PFSK-1 (cell line): ENCODE results near the gene CDX4.

Source experiments
- FOXP2 ChIP-seq: optimal IDR thresholded peaks from 2 replicates; pipeline ENCODE3; 2011; ENCODE audit warnings: borderline replicate concordance, control low read depth, inconsistent platforms; ENCODE audit not compliant: insufficient read depth; ENCODE audit errors: extremely low read length, extremely low read depth
- POLR2AphosphoS5 ChIP-seq: IDR thresholded peaks from 2 replicates; pipeline ENCODE4 v1.6.1; 2012; ENCODE audit warnings: low read depth, mild to moderate bottlenecking, control low read depth, low read length, moderate library complexity
- SIN3A ChIP-seq: IDR thresholded peaks from 2 replicates; pipeline ENCODE4 v1.6.1; 2012; ENCODE audit warnings: mild to moderate bottlenecking, low read length, moderate library complexity, borderline replicate concordance; ENCODE audit not compliant: insufficient read depth
- TAF1 ChIP-seq: IDR thresholded peaks from 2 replicates; pipeline ENCODE4 v1.6.1; 2012; ENCODE audit warnings: low read length, control low read depth, borderline replicate concordance; ENCODE audit not compliant: insufficient read depth
- TF ChIP-seq, protein P1 (sequence below), 2 experiments: IDR thresholded peaks; 2 replicates each; pipeline versions ENCODE4 v1.6.1 to v1.8.0; 2011 to 2012; ENCODE audit warnings: low read depth in 2 of 2, low read length in 2 of 2, control low read depth in 1 of 2, inconsistent platforms in 1 of 2, mild to moderate bottlenecking in 1 of 2, moderate library complexity in 1 of 2; ENCODE audit not compliant: insufficient read depth in 1 of 2

Gene CDX4

DNA sequence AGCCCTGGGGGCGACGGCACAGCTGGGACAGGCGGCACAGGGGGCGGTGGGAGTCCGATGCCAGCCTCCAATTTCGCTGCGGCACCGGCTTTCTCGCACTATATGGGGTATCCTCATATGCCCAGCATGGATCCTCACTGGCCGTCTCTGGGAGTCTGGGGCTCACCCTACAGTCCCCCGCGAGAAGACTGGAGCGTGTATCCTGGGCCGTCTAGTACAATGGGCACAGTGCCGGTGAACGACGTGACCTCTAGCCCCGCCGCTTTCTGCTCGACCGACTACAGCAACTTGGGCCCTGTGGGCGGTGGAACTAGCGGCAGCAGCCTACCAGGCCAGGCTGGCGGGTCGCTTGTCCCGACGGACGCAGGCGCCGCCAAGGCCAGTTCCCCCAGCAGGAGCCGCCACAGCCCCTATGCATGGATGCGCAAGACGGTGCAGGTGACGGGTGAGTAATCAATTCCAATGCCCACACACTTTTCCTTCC lies 500 bp downstream of the CDX4 start:
- TF ChIP-seq POLR2AphosphoS5 (no peak), SIN3A (no peak), FOXP2 (no peak), TAF1 (no peak)
- TF ChIP-seq, protein P1, sequence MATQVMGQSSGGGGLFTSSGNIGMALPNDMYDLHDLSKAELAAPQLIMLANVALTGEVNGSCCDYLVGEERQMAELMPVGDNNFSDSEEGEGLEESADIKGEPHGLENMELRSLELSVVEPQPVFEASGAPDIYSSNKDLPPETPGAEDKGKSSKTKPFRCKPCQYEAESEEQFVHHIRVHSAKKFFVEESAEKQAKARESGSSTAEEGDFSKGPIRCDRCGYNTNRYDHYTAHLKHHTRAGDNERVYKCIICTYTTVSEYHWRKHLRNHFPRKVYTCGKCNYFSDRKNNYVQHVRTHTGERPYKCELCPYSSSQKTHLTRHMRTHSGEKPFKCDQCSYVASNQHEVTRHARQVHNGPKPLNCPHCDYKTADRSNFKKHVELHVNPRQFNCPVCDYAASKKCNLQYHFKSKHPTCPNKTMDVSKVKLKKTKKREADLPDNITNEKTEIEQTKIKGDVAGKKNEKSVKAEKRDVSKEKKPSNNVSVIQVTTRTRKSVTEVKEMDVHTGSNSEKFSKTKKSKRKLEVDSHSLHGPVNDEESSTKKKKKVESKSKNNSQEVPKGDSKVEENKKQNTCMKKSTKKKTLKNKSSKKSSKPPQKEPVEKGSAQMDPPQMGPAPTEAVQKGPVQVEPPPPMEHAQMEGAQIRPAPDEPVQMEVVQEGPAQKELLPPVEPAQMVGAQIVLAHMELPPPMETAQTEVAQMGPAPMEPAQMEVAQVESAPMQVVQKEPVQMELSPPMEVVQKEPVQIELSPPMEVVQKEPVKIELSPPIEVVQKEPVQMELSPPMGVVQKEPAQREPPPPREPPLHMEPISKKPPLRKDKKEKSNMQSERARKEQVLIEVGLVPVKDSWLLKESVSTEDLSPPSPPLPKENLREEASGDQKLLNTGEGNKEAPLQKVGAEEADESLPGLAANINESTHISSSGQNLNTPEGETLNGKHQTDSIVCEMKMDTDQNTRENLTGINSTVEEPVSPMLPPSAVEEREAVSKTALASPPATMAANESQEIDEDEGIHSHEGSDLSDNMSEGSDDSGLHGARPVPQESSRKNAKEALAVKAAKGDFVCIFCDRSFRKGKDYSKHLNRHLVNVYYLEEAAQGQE (IDR thresholded peaks at IDR 0.05; ENCODE audit: insufficient read depth in 1 of 2, low read depth in 2 of 2, low read length in 2 of 2): no peak

- TF ChIP-seq SIN3A: no peak
These were observed 1.5 kb downstream of the CDX4 start for GRCh38 chrX:73448379-73448778.

DNA sequence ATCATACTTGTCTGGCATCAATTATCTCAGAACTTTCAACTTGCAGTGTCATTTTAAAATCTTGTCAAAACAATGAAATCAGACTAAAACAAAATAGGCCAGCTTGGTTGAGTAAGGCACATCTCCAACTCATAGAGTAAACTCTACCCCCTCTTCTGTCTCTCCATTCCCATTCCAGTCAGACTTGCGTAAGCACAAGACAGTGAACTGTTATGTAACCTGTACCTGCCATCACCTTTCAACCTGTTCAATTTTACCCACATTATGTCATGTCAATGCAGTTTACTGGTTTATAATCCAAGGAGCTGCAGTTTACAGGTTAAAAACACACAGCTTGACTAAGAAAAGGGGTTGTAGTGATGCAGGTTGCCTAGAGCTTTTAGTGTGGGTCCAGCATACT lies 8.3 kb downstream of the CDX4 start:
- TF ChIP-seq, protein P1 (IDR thresholded peaks at IDR 0.05; ENCODE audit: insufficient read depth in 1 of 2, low read depth in 2 of 2, low read length in 2 of 2): no peak
- TF ChIP-seq SIN3A (no peak), TAF1 (no peak), FOXP2 (no peak), POLR2AphosphoS5 (no peak)

- TF ChIP-seq, protein P1 (IDR thresholded peaks at IDR 0.05; ENCODE audit: insufficient read depth in 1 of 2, low read depth in 2 of 2, low read length in 2 of 2): no peak
- TF ChIP-seq TAF1 (no peak), SIN3A (no peak)
These were observed 10.5 kb downstream of the CDX4 start for GRCh38 chrX:73457306-73457705.

DNA sequence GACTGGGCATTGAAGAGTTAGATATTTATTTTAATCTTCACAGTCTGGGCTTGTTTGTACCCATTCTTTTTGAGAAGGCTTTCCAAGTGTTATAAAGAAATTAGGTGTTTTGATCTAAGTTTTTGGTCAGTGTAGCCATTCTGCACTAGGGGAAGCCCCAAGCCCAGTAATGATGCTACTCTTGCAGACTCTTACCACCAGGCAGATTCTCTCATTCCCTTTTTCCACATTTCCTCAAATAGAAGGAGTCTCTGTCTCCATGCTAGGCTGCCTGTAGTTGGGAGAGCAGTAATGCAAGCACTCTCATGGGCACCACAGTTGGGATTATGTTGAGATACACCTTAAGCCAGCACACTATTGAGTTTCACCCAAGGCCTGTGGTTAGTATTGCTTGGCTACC lies 21.5 kb downstream of the CDX4 start:
- TF ChIP-seq FOXP2 (no peak), POLR2AphosphoS5 (no peak), TAF1 (no peak), SIN3A (no peak)
- TF ChIP-seq, protein P1 (IDR thresholded peaks at IDR 0.05; ENCODE audit: insufficient read depth in 1 of 2, low read depth in 2 of 2, low read length in 2 of 2): no peak
